ENCODE data around the gene TMEM69. TPM values are rescaled to one million over a fixed set of nuclear protein-coding genes. Genes with fewer than 3 reads are reported as not detected.
"Not testable (repeated sequence)": the region's sequence is repeated elsewhere in the genome, so short reads cannot be mapped to it uniquely, and the experiment has no call there.

The TMEM69 gene
- polyA plus RNA-seq, 3 donors = 27.6 to 43.4 (median 36.2) TPM

GRCh38 chr1:45713711-45714110 lies 25.7 kb downstream of the TMEM69 start:
- Histone ChIP-seq H4K20me1 (ENCODE audit: insufficient read depth, low read length) (no peaks in the 10 kb centered on the region), H3K27me3 (ENCODE audit: control insufficient read depth in 2 of 2, insufficient read depth in 2 of 2, low read length in 2 of 2) (no peaks in the 10 kb centered on the region), H3K9ac (ENCODE audit: insufficient read depth, low read length, poor library complexity, severe bottlenecking) (no peak overlapping the region), H3K36me3 (replicated peaks in 1 of 2; ENCODE audit: control insufficient read depth in 1 of 2, insufficient read depth in 2 of 2, low read length in 2 of 2) (no peaks in the 10 kb centered on the region), H3K4me3 (replicated peaks in 1 of 3; ENCODE audit: low read depth in 2 of 3, low read length in 3 of 3) (no peak overlapping the region), H2AFZ (ENCODE audit: insufficient read depth, low read depth, low read length, poor library complexity, severe bottlenecking) (no peak overlapping the region), H3K27ac (ENCODE audit: low read depth in 1 of 2, low read length in 2 of 2) (no peak overlapping the region), H3K4me1 (ENCODE audit: control insufficient read depth in 1 of 2, insufficient read depth in 2 of 2, low read length in 2 of 2) (no peaks in the 10 kb centered on the region), H3K4me2 (replicated peaks; ENCODE audit: extremely low read depth, low read length, poor library complexity, severe bottlenecking) (no peak overlapping the region), H3K9me3 (replicated peaks in 1 of 2; ENCODE audit: control insufficient read depth in 1 of 2, insufficient read depth in 1 of 2, low read length in 2 of 2) (no peaks in the 10 kb centered on the region), H3K79me2 (ENCODE audit: insufficient read depth, low read length) (no peaks in the 10 kb centered on the region)
- WGBS (ENCODE audit: insufficient coverage) = 90% methylated on average over 2 of the region's 3 CpGs
- Mint-ChIP-seq H3K9me3 (peaks cover 0 to 4% (median 2%) of the 10 kb centered on the region in 7 donors), H3K36me3 (no peaks in the 10 kb centered on the region), H3K27me3 (ENCODE audit: low read depth in 3 of 3) (peaks cover 0 to 5% (median 0%) of the 10 kb centered on the region in 3 donors), H3K4me1 (no peaks in the 10 kb centered on the region), H3K27ac (no peak overlapping the region), H3K4me3 (no peak overlapping the region)
- no peak for DNase-seq
- TF ChIP-seq, protein P1, sequence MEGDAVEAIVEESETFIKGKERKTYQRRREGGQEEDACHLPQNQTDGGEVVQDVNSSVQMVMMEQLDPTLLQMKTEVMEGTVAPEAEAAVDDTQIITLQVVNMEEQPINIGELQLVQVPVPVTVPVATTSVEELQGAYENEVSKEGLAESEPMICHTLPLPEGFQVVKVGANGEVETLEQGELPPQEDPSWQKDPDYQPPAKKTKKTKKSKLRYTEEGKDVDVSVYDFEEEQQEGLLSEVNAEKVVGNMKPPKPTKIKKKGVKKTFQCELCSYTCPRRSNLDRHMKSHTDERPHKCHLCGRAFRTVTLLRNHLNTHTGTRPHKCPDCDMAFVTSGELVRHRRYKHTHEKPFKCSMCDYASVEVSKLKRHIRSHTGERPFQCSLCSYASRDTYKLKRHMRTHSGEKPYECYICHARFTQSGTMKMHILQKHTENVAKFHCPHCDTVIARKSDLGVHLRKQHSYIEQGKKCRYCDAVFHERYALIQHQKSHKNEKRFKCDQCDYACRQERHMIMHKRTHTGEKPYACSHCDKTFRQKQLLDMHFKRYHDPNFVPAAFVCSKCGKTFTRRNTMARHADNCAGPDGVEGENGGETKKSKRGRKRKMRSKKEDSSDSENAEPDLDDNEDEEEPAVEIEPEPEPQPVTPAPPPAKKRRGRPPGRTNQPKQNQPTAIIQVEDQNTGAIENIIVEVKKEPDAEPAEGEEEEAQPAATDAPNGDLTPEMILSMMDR (IDR thresholded peaks at IDR 0.05) = no peak
- intact Hi-C loops (cut with micrococcal nuclease) = no loop called here

DNA sequence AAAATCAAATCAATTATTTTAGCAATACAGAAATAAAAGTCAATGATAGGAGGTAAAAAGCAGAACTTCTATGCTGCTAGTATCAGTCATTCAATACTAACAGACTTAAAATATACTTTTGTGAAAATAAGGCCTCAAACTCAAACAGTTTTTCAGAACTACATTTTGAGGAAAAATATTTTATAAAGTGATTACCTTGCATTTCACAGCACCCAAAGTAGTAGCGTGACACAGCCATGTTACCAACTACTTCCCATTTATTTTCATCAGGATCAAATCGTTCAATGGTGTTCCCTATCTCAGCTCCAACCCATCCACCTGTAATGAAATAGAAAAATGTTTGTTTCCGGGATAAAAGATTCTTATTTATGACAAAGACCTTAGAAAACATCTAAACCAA lies 28.7 kb downstream of the TMEM69 start:
- no peaks in the 10 kb centered on the region for H3K4me1 ChIP-seq (ENCODE audit: control insufficient read depth in 1 of 2, insufficient read depth in 2 of 2, low read length in 2 of 2)
- no peak overlapping the region for H3K27ac Mint-ChIP-seq
- H3K9me3 ChIP-seq (replicated peaks in 1 of 2; ENCODE audit: control insufficient read depth in 1 of 2, insufficient read depth in 1 of 2, low read length in 2 of 2) = no peaks in the 10 kb centered on the region
- H3K4me3 Mint-ChIP-seq = no peak overlapping the region
- DNase-seq = no peak
- intact Hi-C loops (cut with micrococcal nuclease) = no loop called here
- H3K9me3 Mint-ChIP-seq = no peaks in the 10 kb centered on the region
- no peaks in the 10 kb centered on the region for H3K36me3 Mint-ChIP-seq
- H3K9ac ChIP-seq (ENCODE audit: insufficient read depth, low read length, poor library complexity, severe bottlenecking) = no peak overlapping the region
- WGBS (ENCODE audit: insufficient coverage) = no CpG with 5 or more reads among the region's 3 CpGs
- no peak overlapping the region for H3K27ac ChIP-seq (ENCODE audit: low read depth in 1 of 2, low read length in 2 of 2)
- H3K36me3 ChIP-seq (replicated peaks in 1 of 2; ENCODE audit: control insufficient read depth in 1 of 2, insufficient read depth in 2 of 2, low read length in 2 of 2) = no peaks in the 10 kb centered on the region
- H3K4me2 ChIP-seq (replicated peaks; ENCODE audit: extremely low read depth, low read length, poor library complexity, severe bottlenecking) = no peak overlapping the region
- no peaks in the 10 kb centered on the region for H3K27me3 ChIP-seq (ENCODE audit: control insufficient read depth in 2 of 2, insufficient read depth in 2 of 2, low read length in 2 of 2)
- H2AFZ ChIP-seq (ENCODE audit: insufficient read depth, low read depth, low read length, poor library complexity, severe bottlenecking) = no peak overlapping the region
- TF ChIP-seq, protein P1 (IDR thresholded peaks at IDR 0.05) = no peak
- no peak overlapping the region for H3K4me3 ChIP-seq (replicated peaks in 1 of 3; ENCODE audit: low read depth in 2 of 3, low read length in 3 of 3)
- no peaks in the 10 kb centered on the region for H3K4me1 Mint-ChIP-seq
- H3K27me3 Mint-ChIP-seq (ENCODE audit: low read depth in 3 of 3) = peaks cover 0 to 5% (median 0%) of the 10 kb centered on the region in 3 donors
- H3K79me2 ChIP-seq (ENCODE audit: insufficient read depth, low read length) = no peaks in the 10 kb centered on the region
- no peaks in the 10 kb centered on the region for H4K20me1 ChIP-seq (ENCODE audit: insufficient read depth, low read length)

GRCh38 chr1:45717386-45717785 lies 29.4 kb downstream of the TMEM69 start:
- peak overlapping the region in 1 of 7 donors; percentile 35 for H3K27ac Mint-ChIP-seq
- H3K9me3 ChIP-seq (replicated peaks in 1 of 2; ENCODE audit: control insufficient read depth in 1 of 2, insufficient read depth in 1 of 2, low read length in 2 of 2); H3K27me3 Mint-ChIP-seq (ENCODE audit: low read depth in 3 of 3); H3K4me1 ChIP-seq (ENCODE audit: control insufficient read depth in 1 of 2, insufficient read depth in 2 of 2, low read length in 2 of 2); H3K36me3 ChIP-seq (replicated peaks in 1 of 2; ENCODE audit: control insufficient read depth in 1 of 2, insufficient read depth in 2 of 2, low read length in 2 of 2); DNase-seq; H3K4me3 Mint-ChIP-seq; H3K4me3 ChIP-seq (replicated peaks in 1 of 3; ENCODE audit: low read depth in 2 of 3, low read length in 3 of 3); H3K27ac ChIP-seq (ENCODE audit: low read depth in 1 of 2, low read length in 2 of 2); H3K4me2 ChIP-seq (replicated peaks; ENCODE audit: extremely low read depth, low read length, poor library complexity, severe bottlenecking); H3K9ac ChIP-seq (ENCODE audit: insufficient read depth, low read length, poor library complexity, severe bottlenecking); H3K4me1 Mint-ChIP-seq; H2AFZ ChIP-seq (ENCODE audit: insufficient read depth, low read depth, low read length, poor library complexity, severe bottlenecking); H3K79me2 ChIP-seq (ENCODE audit: insufficient read depth, low read length); H3K36me3 Mint-ChIP-seq; H3K9me3 Mint-ChIP-seq; intact Hi-C loops (cut with micrococcal nuclease); H3K27me3 ChIP-seq (ENCODE audit: control insufficient read depth in 2 of 2, insufficient read depth in 2 of 2, low read length in 2 of 2); H4K20me1 ChIP-seq (ENCODE audit: insufficient read depth, low read length): not testable (repeated sequence)
- no CpG with 5 or more reads among the region's 8 CpGs for WGBS (ENCODE audit: insufficient coverage)

All from CD14-positive monocyte (primary cell).